Right cardiac atrium (tissue), 5 donors: Measurements from ENCODE around the gene ZNF750. TPM values are rescaled to one million over a fixed set of nuclear protein-coding genes. Genes with fewer than 3 reads are reported as not detected.

Experiments
- ATAC-seq, 2 donors: fragments of 200-7000 bp; cut with Tn5 transposase; one replicate each; pipeline versions ENCODE4 v1.8.0 to v1.9.1; 2020; ENCODE audit warnings: moderate library complexity in 2 of 2, mild to moderate bottlenecking in 1 of 2
- DNase-seq, 3 donors: peaks; one replicate each; pipeline ENCODE4 v3.0.0-alpha.2; 2020
- H3K27ac ChIP-seq: one replicate; pipeline ENCODE4 v1.5.1; 2013; ENCODE audit warnings: mild to moderate bottlenecking, low read length, control low read depth, moderate library complexity
- H3K27me3 ChIP-seq: one replicate; pipeline ENCODE4 v1.6.1; 2013; ENCODE audit not compliant: control insufficient read depth, insufficient read depth
- H3K4me1 ChIP-seq: one replicate; pipeline ENCODE4 v1.6.1; 2013; ENCODE audit warnings: low read length; ENCODE audit not compliant: control insufficient read depth, insufficient read depth
- H3K4me3 ChIP-seq: one replicate; pipeline ENCODE4 v1.5.1; 2013; ENCODE audit warnings: low read length, control low read depth
- H3K9me3 ChIP-seq: one replicate; pipeline ENCODE4 v1.6.1; 2013; ENCODE audit warnings: low read length; ENCODE audit not compliant: control insufficient read depth
- WGBS: extraction: QIAGEN DNeasy Blood & Tissue Kit; methylation state at CpG from one replicate; pipeline ENCODE4 v1.1.7; 2013; 5-methylcytosine and 5-hydroxymethylcytosine counted together
- intact Hi-C, 4 donors: fragments of 100-400 bp; cut with DNase I; formaldehyde crosslinking; loops; one replicate each; pipeline versions ENCODE4 v1.11.0 to v1.14.0; 2022 to 2023
- polyA plus RNA-seq: library from polyadenylated mRNA; stranded (reverse); fragments of 200-250 nt; gene quantifications from one replicate; pipeline ENCODE4 v1.2.3, GENCODE V29; 2013
- total RNA-seq, 4 donors: library from RNA; stranded (reverse); fragmentation: NEBNext Ultra II Directional; extraction: Animal tissue kit (Norgen Biotek cat#: 25700); gene quantifications; one replicate each; pipeline ENCODE4 v1.2.1, GENCODE V29; 2021
- donor health status: healthy with polysubstance abuse.
- donor health status: DM: no; HTN: yes; CAD: no.
- donor health status: DM: no; HTN: no; CAD: no.
- donor health status: DM: no; HTN: yes; CAD: no; lungs with severe emphysema.
- donor health status: DM: yes; HTN: yes; CAD: no.

The ZNF750 gene
- total and polyA plus RNA-seq, 5 donors = 0.07 TPM; not detected in 4

GRCh38 chr17:82840431-82840831, 609 bp upstream of the ZNF750 start:
- no peak for DNase-seq
- ATAC-seq = no peak
- Histone ChIP-seq H3K4me3 (no peak overlapping the region), H3K27ac (no peak overlapping the region), H3K9me3 (no peaks in the 10 kb centered on the region), H3K4me1 (peaks cover 11% of the 10 kb centered on the region), H3K27me3 (no peaks in the 10 kb centered on the region)
- intact Hi-C loops = no loop called here
- WGBS = 90% methylated on average over 12 of the region's 12 CpGs

GRCh38 chr17:82838386-82839063, 1.3 kb downstream of the ZNF750 start:
- intact Hi-C loops = no loop called here
- ATAC-seq (peak; percentile 51 to 67), DNase-seq (peak in 1 of 3 donors; percentile 78)
- Histone ChIP-seq H3K9me3 (no peaks in the 10 kb centered on the region), H3K4me3 (no peak overlapping the region), H3K27me3 (no peaks in the 10 kb centered on the region), H3K4me1 (peaks cover 11% of the 10 kb centered on the region), H3K27ac (peak overlapping the region; percentile 42)
- 75% methylated on average over 17 of the region's 17 CpGs for WGBS

- intact Hi-C loops = no loop called here
- H3K27ac ChIP-seq = peak overlapping the region; percentile 9
Observed at GRCh38 chr17:82837586-82838320, 2.1 kb downstream of the ZNF750 start.

GRCh38 chr17:82836823-82837357, 2.9 kb downstream of the ZNF750 start:
- no peaks in the 10 kb centered on the region for H3K27me3 ChIP-seq
- intact Hi-C loops = no loop called here
- ATAC-seq (no peak), DNase-seq (no peak)
- WGBS = 61% methylated on average over 12 of the region's 12 CpGs
- no peaks in the 10 kb centered on the region for H3K9me3 ChIP-seq
- H3K27ac ChIP-seq = no peak overlapping the region
- H3K4me1 ChIP-seq = peaks cover 11% of the 10 kb centered on the region
- no peak overlapping the region for H3K4me3 ChIP-seq

More at GRCh38 chr17:82837586-82838320, 2.1 kb downstream of the ZNF750 start:
- H3K4me1 ChIP-seq = peaks cover 11% of the 10 kb centered on the region
- no peaks in the 10 kb centered on the region for H3K9me3 ChIP-seq
- H3K4me3 ChIP-seq = no peak overlapping the region
- ATAC-seq (peak in 1 of 2 donors; percentile 29), DNase-seq (no peak)
- 64% methylated on average over 13 of the region's 13 CpGs for WGBS
- H3K27me3 ChIP-seq = no peaks in the 10 kb centered on the region

GRCh38 chr17:82835766-82836512, 3.9 kb downstream of the ZNF750 start:
- Histone ChIP-seq H3K9me3 (no peaks in the 10 kb centered on the region), H3K4me1 (peaks cover 11% of the 10 kb centered on the region), H3K27ac (no peak overlapping the region), H3K27me3 (no peaks in the 10 kb centered on the region), H3K4me3 (no peak overlapping the region)
- 82% methylated on average over 28 of the region's 28 CpGs for WGBS
- no peak for DNase-seq
- ATAC-seq = no peak
- intact Hi-C loops = no loop called here

GRCh38 chr17:82835122-82835521, 4.7 kb downstream of the ZNF750 start:
- Histone ChIP-seq H3K27ac (no peak overlapping the region), H3K27me3 (no peaks in the 10 kb centered on the region), H3K4me1 (peaks cover 11% of the 10 kb centered on the region), H3K9me3 (no peaks in the 10 kb centered on the region), H3K4me3 (no peak overlapping the region)
- WGBS = 76% methylated on average over 9 of the region's 9 CpGs
- no peak for DNase-seq
- intact Hi-C loops = no loop called here
- ATAC-seq = no peak

- no peaks in the 10 kb centered on the region for H3K9me3 ChIP-seq
- H3K27me3 ChIP-seq = no peaks in the 10 kb centered on the region
- WGBS = 90% methylated on average over 20 of the region's 20 CpGs
- peaks cover 8% of the 10 kb centered on the region for H3K4me1 ChIP-seq
- intact Hi-C loops = no loop called here
- H3K27ac ChIP-seq = no peak overlapping the region
- H3K4me3 ChIP-seq = no peak overlapping the region
- no peak for DNase-seq
- ATAC-seq = no peak
Observed at GRCh38 chr17:82832881-82833475, 6.8 kb downstream of the ZNF750 start.

- Histone ChIP-seq H3K4me1 (peaks cover 3% of the 10 kb centered on the region), H3K4me3 (no peak overlapping the region), H3K27me3 (no peaks in the 10 kb centered on the region), H3K27ac (no peak overlapping the region), H3K9me3 (no peaks in the 10 kb centered on the region)
- intact Hi-C loops = no loop called here
- 78% methylated on average over 20 of the region's 20 CpGs for WGBS
- DNase-seq (no peak), ATAC-seq (no peak)
Observed at GRCh38 chr17:82832411-82832810, 7.4 kb downstream of the ZNF750 start.

GRCh38 chr17:82831818-82832200, 8.0 kb downstream of the ZNF750 start:
- 87% methylated on average over 18 of the region's 18 CpGs for WGBS
- H3K4me3 ChIP-seq = peak overlapping the region; percentile 13
- no peaks in the 10 kb centered on the region for H3K27me3 ChIP-seq

GRCh38 chr17:82831041-82831817, 8.6 kb downstream of the ZNF750 start:
- no peaks in the 10 kb centered on the region for H3K9me3 ChIP-seq
- H3K4me3 ChIP-seq = peak overlapping the region; percentile 13
- 88% methylated on average over 29 of the region's 29 CpGs for WGBS
- DNase-seq (no peak), ATAC-seq (no peak)
- no peaks in the 10 kb centered on the region for H3K27me3 ChIP-seq
- H3K27ac ChIP-seq = peak overlapping the region; percentile 33
- no peaks in the 10 kb centered on the region for H3K4me1 ChIP-seq
- intact Hi-C loops = no loop called here

More at GRCh38 chr17:82831818-82832200, 8.0 kb downstream of the ZNF750 start:
- no peaks in the 10 kb centered on the region for H3K9me3 ChIP-seq
- intact Hi-C loops = no loop called here
- no peak for ATAC-seq
- no peak for DNase-seq
- H3K4me1 ChIP-seq = no peaks in the 10 kb centered on the region
- no peak overlapping the region for H3K27ac ChIP-seq
